NCI-H2081 treated with DMSO at 0.1 percent for 48 hours (cell line): ENCODE results near the gene KSR2.

Source experiments
- DNase-seq: peaks from one replicate; lab custom pipeline; 2025; lab: John Stamatoyannopoulos, UW

KSR2 gene

DNA sequence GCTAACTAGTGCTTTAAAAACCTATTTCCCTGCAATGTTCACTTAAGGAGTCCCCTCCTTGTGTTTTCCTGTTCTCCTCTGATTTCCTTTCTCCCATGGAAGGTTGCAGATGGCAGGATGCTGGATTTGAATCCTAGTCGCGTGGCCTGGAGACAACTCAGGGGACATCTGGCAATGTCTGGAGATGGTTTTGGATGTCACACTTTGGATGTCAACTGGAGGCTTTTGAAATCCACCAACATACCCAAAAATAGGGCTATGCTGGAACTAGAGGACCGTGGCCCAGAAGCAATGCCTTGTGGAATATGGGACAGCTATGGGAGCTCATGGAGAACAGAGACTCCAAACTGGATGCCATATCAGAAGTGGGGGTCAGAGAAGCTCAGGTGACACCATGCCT lies 511.6 kb downstream of the KSR2 start:
- DNase-seq, result no peak

GRCh38 chr12:117456076-117456475 lies 512.7 kb downstream of the KSR2 start:
- DNase-seq, result no peak

DNA sequence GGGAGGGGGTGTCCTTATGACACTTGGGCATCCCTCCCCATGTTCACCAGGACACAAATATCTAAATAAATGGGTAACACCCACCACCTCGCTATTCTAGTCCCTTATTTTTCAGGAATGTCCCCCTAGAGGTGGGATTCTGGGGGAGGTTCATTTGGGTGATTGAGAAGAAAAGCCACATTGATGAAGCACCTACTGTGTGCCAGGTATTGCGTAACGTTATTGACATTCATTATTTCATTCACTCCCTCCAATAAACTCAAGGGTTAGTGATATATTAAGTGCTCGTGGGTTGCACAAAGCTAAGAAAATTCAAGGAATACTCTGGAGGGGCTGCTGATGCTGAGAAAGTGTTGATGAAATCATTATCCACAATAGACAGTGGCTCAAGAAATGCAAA lies 514.8 kb downstream of the KSR2 start:
- DNase-seq, result no peak

DNA sequence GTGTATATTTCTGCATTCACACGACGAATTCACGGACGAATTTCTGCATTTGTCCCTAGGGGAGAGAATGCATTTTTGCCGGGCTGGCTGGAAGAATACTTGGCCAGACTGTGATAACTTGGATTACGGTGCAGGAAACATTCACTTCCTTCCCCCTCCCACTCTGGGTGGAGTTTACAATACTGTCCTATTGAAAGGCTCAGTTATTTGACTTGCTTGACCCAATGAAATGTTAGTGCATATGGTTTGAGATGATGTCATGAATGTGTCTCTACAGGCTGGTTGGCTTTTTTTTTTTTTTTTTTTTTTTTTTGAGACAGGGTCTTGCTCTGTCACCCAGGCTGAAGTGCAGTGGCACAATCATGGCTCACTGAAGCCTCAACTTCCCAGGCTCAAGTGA lies 516.7 kb downstream of the KSR2 start:
- DNase-seq, result no peak

DNA sequence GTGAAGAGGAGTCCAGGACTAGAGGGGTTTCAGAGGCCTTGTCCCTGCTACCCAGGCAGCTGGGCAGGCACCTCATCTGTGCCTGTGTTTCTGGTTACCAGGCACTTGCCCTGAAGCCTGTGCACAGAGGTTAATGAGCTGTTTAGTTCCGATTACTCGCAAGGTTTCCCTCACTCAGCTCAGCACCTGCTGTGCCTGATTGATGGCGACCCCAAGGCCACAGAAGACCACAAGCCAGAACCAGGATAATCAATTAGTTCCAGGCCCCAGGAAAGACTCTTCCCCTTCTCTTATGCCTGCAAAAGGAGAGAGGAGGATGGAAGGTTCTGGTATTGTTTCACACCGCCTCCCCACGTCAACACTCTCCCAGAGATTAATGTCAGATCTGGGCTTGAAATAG lies 518.6 kb downstream of the KSR2 start:
- DNase-seq, result no peak

GRCh38 chr12:117447665-117448366 lies 521.0 kb downstream of the KSR2 start:
- DNase-seq, result no peak

DNA sequence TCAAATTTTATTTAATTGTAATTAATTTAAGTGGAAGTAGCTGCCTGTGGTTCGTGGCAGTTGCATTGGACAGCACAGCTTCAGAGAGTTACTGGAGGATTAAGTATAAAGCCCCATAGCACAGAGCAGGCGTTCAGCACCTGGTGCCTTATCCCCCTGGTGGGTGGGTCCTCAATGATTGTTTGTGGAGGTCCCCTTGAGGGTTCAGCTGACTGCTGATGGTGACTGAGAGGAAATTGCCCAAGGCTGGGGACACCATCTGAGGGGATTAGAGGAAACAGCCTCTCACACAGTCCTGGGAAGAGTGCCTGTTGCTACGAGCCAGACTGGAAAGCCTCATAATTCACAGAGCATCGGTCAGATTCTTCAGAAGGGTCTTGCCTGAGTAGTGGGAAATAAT lies 524.0 kb downstream of the KSR2 start:
- no peak for DNase-seq

DNA sequence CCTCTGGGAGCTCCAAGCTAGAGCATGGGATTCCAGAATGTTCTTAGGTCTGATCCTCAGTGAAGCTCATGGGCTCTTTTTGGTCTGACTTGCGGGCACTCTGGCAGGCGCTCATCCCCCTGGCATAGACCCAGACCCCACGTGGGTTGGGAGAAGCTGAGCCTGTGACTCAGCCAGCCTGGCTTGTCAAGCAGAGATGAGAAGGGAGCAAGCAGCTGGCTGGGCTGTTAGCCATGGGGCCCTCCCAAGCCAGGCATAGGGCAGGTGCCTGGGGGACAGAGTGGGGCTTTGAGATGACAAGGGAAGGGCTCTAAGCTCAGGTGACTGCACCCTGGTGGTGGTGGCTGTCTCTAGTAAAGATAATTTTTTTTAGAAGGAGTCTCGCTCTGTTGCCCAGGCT lies 527.0 kb downstream of the KSR2 start:
- no peak for DNase-seq

- DNase-seq, result no peak
These were observed 528.4 kb downstream of the KSR2 start for GRCh38 chr12:117440384-117440783.

DNA sequence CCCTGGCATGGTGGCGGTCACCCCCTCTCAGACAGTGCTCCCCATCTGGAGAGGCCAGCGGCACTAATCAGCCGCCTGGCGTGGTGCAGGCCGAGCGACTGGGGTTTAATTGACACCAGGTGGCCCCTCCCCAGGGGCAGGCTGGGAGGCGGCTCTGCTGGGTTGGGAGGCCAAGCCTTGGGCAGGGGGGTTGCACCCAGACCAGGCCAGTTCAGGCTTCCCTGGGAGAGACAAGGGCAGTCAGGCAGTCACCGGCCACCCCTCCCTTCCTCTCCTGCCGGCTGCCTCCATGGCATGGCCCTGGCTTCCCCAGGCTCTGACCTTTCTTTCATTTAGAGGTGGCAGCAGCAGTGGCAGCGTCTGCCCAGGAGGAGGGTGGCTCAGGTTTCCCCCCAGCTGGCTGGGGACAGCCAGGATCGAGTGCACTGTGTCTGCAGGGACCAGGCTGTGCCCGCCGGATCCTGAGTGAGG lies 529.2 kb downstream of the KSR2 start:
- no peak for DNase-seq

DNA sequence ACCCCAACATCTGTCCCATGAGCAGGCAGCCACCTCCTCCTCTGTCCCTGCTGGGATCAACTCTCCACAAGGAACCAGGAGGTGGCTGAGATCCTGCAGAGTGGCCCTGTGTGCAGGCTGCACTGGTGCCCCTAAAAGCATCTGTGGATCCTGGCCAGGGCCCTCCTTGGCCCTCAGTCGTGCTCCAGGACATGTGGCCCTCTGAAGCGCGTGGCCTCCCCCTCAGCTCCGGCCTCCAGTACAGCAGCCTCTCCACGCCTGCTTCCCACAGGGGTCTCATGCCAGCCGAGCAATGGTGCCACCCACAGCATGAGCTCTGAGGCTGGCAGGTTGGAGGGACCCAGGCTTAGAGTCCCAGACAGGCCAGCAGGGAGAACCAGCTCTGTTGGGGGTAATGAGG lies 530.0 kb downstream of the KSR2 start:
- no peak for DNase-seq

- no peak for DNase-seq
These were observed 531.1 kb downstream of the KSR2 start for GRCh38 chr12:117437516-117438255.

GRCh38 chr12:117433878-117434277 lies 534.9 kb downstream of the KSR2 start:
- no peak for DNase-seq

DNA sequence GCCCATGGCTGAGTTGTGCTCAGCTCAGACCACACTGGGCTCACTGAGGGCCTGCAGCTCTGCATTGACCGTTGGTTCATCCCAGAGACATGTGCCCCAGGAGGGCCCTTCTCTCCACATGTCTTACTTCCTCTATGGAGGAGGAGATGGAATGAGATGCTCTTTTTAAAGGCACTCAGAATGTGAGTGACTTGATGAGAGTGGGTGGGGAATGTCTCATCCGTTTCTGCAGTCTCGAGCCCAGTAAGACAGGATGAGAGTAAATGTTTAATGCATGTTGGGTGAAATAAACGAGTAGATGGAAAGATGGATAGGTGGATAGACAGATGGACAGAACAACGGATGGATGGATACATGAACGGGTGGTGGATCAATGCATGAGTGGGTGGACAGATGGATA lies 538.5 kb downstream of the KSR2 start:
- no peak for DNase-seq

GRCh38 chr12:117427211-117427610 lies 541.6 kb downstream of the KSR2 start:
- no peak for DNase-seq

GRCh38 chr12:117421987-117422386 lies 546.8 kb downstream of the KSR2 start:
- DNase-seq, result no peak

DNA sequence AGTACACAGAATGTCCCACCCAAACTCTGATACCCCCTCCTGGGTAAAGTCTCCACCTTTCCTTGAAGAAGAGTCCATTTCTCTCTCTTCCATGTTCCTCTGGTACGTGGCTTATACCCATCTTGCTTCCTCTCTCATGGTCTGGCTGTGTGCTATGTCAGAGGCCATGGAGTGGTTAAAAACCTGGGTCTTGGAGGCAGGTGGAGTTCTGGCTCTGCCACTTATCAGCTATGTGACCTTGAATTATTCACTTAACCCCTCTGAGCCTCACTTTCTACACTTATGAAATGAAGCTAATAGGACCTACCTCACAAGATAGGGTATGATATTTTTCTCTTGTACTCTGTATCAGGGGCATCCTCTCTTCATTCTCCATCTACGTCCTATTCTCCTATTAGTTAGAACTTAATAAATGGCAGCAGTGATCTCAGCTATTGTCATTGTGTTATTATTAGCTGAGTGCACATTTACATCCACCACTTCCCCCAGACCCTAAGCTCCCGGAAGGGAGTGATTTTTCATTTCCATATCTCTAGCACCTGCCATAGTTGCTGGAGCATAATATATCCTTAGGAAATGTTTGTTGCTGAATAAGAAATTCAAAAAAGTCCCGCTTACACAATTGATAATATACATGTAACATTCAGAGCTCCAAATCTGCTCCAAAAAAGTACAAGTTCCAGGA lies 547.6 kb downstream of the KSR2 start:
- no peak for DNase-seq

DNA sequence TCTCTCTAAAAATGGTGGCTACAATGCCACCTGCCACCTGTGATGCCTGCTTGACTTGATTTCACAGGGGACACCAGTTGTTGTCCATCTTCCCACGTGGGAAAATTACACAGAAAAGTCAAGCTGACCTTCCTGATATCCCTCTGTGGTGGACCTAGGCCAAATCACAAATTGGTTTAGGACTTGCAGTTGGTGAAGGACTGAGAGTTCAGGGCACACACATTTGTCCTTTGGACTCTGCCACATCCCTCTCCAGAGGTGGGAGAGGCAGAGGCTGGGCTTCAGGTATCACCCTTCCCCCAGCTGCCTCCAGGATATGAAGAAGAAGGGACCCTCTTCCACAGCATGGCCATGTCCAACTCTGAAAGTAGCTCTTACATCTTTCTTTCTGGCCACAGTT lies 551.8 kb downstream of the KSR2 start:
- no peak for DNase-seq

- no peak for DNase-seq
These were observed 556.2 kb downstream of the KSR2 start for GRCh38 chr12:117412465-117413188.

- no peak for DNase-seq
These were observed 559.5 kb downstream of the KSR2 start for GRCh38 chr12:117409286-117409685.

- DNase-seq, result no peak
These were observed 560.5 kb downstream of the KSR2 start for GRCh38 chr12:117408161-117408791.

- DNase-seq, result no peak
These were observed 563.9 kb downstream of the KSR2 start for GRCh38 chr12:117404940-117405339.
